Amniotic stem cell (primary cell): Measurements from ENCODE around the gene TCP10L.
"Not testable (repeated sequence)": the region's sequence is repeated elsewhere in the genome, so short reads cannot be mapped to it uniquely, and the experiment has no call there.

Source experiments
- DNase-seq: peaks from one replicate; lab custom pipeline; 2025; lab: John Stamatoyannopoulos, UW

The TCP10L gene

DNA sequence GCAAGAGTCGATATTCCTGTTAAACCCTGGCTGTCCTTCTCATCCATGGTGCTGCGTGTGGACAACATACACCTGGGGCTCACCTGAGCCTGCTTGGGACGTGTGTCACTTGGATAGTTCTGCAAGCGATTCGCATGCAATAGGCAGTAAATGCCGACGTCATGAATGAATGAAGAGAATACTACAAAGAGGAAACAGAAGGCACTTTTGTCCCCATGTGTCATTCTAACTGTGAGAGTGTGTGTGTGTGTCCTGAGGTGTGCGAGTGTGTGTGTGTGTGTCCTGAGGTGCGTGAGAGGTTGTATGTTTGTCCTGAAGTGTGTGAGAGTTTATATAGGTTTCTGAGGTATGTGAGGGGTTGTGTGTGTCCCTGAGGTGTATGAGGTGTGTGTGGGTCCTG, 647 bp upstream of the TCP10L start:
- DNase-seq = no peak

DNA sequence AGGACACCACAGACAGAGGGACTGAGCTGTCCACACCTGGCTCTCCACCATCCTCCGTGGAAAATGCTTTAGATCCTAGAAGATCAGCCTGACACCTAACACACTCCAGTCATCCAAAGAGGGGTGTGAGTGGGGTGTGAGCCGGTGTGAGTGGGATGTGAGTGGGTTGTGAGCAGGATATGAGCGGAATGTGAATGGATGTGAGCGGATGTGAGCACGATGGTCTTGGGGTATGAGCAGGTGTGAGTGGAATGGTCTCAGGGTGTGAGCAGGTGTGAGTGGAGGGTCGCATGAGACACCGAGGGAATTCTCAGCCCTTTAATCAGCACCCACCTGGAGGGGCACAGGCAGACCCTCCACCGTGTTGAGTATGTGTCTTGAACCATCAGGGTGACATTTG, 851 bp downstream of the TCP10L start:
- DNase-seq = no peak

DNA sequence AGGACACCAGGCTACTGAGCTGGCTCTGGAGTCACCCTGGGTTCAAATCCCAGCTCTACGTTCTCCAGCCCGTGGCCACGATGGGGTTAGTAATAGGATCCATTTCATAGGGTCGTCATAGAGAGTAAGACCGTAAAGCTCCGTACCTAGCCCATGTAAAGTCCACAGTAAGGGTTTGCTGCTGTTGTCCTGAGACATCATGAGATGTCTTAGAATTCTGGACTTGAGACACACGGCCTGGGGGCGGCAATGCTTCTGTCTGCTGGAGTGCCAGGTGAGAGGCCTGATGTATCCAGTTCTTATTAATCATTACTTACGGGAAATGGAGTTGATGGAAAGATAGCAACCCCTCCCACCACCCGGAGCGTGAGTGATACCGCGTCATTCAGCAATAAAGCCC, 3.6 kb downstream of the TCP10L start:
- DNase-seq = no peak

DNA sequence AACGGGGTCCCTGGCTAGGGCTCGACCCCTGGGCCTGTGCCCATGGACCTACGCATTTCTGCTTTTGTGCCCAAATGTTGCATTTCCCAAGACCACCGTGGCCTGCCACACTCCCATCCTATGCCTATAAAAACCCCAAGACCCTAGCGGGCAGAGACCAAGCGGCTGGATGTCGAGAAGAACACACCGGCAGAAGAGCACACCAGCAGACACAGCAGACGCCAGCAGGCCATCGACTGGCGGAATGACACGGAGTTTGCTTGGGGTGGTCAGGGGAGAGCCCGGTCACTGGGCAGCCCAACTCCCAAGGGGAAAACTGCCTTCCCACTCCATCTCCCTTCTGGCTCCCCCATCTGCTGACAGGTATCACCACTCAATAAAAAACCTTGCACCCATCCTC, 4.4 kb downstream of the TCP10L start:
- no peak for DNase-seq

DNA sequence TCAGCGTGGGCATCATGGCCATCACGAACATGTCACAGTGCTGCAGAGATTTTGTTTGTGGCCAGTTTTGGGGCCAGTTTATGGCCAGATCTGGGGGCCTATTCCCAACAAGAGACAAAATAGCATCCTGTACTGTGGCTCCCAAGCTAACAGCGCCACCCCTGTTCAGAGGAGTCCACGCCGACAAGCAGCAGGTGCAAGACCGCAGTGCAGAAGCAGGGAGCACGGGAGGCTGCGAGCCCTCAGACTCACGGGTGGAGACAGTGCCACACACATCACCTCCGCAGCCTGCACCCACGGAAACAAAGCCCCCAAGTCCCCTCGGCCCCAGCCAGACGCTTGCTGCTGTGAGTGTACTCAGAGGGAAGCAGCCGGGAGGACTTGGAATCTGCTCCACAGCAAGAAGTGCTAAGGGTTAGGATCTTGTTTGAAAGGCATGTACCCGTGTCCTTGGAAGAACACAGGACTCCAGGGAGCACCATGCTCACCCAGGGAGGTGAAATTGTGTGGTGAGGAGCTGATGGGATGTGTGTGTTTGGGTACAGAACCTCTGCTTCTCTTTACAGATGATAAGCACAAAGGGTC, 7.1 kb downstream of the TCP10L start:
- DNase-seq = no peak

DNA sequence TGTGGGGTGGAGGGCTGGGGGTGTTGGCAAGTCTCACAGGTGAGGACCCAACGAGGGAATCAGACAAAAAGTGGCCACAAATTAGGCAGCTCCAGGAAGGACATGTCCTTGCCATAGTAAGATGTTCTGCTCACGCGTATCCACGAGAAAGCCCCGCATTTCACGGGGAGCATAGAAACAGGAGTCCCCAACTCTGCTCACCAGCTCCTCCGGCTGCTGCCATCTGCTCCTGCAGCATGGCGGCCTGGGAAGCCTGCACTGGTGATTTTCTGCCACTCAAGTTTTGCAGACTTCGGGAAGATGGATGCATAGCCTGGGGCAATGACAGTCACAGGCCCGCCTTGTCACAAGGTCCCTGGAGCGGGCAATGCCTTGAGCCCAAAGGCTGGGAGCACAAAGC, 9.3 kb downstream of the TCP10L start:
- DNase-seq = no peak

DNA sequence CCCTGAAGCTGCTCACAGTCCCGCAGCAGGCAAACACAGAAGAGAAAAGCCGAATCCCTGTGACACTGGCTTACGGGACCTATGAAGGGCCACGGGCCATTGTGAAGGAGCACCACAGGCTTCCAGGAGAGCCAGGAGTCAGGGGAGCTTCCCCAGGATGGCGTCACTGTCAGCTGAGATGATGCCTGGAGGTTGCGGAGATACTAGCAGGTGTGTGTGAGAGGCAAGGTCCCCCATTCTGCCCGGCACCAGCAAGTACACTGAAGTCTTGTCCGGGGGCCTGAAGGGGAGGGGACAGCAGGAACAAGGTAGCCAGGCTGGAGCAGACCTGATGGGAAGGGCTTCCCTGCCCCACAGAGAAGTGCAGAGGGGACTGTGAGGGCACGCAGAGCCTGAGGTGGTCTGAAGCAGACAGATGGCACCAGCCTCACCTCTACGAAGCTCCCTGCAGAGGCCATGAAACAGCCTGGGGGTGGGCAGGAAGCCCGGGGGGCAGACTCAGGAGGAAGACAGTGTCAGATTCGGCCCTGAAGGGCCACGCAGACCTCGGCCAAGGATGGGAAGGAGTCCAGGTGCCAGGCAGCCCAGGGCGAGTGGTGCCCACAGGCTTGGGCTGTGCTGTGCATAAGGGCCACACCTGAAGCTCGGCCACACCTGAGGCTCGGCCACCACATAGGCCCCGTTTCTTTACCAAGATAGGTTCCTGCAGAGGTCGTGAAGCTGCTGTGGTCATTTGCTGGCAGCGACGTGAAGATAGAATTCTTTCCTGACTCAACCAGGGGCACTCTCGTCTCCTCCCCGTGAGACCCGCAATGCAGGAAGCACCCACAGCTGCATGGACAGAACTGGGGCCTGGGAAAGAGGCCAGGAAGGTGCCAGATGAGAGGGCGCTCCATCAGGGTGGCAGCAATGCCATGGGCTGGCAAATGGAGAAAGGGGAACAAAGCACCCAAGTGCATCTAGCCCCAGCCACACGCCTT, 10.1 kb downstream of the TCP10L start:
- no peak for DNase-seq

DNA sequence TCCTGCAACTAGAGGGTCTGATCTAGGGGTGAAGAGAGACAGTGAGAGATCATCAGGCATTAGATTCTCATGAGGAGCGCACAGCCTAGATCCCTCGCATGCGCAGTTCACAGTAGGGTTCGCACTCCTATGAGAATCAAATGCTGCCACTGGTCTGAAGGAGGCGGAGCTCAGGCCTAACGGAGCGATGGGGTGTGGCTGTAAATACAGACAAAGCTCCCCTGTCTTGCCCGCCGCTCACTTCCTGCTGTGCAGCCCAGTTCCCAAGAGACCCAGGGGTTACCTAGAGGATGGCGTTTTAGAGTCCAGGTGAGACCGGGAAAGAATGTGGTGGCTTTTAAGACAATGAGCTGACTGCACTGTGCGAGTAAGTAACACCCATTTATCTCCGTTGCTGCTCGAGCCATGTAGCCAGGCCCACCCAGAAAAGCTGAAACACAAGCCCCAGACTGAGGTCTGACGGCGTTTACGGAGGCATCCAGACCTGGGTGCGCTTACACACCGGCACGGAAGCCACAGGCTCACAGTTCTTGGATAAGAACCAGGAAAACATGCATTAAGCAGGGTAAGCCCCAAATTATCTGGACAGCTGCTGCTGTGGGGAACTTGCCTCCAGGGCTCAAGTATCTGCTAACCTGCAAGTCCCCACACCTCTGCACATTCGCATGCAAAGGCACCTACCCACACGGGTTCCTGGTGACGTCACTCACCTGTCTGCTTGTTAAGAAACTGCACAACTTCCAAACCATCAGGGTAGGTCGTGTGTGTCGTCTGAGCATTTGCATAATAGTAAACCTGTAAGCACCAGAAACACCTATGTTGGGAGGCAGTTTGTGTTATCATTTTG, 12.5 kb downstream of the TCP10L start:
- DNase-seq = no peak

DNA sequence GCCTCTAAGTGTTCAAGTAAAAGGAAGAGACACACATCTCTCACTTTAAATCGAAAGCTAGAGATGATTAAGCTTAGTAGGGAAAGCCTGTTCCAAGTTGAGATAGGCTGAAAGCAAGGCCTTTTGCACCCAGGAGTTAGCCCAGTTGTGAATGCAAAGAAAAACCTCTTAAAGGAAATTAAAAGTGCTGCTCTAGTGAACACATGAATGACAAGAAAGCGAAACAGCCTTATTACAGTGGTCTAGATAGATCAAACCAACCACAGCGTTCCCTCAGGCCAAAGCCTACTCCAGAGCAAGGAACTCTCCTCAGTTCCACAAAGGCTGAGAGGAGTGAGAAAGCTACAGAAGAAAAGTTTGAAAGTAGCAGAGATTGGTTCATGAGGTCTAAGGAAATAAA, 14.9 kb downstream of the TCP10L start:
- DNase-seq = no peak

DNA sequence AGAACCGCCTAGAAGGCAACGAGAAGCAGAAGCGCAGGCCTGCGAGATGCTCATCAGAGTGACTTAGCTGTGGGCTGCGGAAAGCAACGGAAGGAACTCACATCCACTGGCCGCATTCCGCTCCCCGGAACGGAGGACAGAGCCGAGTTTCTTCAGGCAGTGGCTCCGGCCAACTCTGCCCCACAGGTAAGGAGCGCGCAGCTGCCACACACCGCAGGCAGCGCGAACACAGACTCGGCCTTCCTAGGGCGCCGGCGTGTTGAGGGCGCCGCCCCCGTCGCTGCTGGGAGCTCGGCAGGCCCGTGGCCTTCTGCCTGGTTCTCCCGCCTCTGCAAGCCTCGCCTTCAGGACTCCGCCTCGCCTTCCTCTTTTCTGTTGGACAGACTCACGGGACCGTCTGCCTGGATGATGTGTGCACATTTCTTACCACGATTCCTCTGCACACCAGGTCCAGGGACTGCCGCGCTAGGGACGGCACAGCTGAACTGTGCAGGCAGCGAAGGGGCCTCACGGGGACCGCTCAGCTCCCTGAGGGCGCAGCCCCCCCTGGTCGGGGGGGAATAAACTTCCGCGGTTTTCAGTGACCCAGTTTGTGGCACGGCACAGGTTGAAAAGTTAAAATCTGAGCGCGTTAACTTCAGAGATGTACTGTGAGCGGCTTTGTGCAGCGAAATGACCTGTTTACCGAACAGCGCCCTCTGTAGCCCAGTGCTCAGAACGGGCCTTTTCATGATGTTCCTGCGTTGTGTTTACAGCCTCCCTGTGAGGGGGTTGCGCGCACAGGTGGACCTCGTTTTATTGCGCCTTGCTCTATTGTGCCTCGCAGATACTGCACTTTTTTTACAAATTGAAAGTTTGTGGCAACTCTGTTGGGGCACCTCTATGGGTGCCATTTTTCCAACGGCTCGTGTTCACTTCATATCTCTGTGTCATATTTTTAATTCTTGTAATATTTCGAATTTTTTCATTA, 15.8 kb downstream of the TCP10L start:
- DNase-seq = peak; percentile 51

DNA sequence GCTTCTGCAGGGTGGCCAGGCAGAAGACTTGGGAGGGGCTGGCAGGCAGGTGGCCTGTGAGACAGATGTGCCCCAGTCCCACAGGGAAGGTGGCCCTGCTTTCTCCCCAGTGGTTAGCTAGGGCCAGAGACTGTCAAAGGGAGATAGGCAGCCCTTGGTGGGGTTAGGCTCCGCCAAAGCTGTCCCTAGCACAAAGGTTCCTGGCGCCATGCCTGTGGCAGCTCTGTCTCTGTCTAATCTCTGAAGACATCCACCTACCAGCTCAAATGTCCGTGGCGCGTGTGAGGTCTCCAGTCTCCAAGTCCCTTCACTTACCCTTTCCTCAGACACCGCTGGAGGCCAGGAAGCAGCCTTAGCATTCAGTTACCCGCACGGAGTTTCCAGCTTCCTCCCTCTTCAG, 17.7 kb downstream of the TCP10L start:
- DNase-seq = no peak

DNA sequence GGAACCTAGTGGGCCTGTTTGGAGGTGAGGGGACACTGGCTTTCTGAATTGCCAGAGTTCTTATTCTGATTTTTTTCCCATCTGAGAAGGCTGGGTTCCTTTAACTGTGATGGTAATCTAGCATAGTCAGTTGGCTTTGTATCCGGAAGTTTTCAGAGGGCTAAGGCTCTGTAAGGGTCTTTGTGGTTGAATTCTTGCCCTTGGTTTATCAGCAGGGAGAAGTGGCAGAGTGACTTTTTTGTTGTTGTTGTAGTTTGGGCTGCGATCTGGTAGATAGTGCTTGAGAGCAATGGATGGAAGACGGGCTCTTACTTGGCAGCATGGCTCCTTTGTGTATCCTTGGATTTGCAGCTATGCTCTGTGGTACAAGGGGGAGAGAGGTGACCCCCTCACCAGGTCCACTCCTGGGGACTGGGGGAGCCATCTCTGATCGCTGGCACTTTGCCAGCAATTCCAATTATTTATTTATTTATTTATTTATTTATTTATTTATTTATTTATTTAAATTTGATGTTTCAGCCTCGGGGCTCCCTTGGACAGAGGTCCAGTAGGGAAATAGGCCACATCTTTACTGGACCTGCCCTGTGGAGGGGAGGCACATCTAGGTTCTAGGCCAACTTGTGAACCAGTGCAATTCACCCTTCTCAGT, 18.5 kb downstream of the TCP10L start:
- no peak for DNase-seq

DNA sequence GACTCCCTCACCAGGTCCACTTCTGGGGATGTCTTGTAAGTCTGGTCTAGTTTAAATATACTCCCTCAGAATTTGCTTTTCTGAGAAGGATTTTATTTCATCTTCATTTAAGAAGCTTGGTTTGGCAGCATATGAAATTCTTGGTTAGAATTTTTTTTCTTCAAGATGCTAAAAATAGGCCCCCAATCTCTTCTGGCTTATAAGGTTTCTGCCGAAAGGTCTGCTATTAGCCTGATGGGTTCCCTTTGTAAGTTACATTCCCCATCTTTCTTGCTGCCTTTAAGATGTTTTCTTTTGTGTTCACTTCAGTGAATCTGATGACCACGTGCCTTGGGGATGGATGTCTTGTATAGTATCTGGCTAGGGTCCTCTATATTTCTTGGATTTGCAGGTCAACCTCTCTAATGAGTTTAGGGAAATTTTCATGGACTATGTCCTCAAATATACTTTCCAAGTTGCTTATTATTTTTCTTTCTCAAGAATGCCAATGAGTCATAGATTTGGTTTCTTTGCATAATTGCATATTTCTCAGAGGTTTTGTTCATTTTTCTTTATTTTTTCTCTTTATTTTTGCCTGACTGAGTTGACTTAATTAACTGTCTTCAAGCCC, 19.4 kb downstream of the TCP10L start:
- DNase-seq = no peak

DNA sequence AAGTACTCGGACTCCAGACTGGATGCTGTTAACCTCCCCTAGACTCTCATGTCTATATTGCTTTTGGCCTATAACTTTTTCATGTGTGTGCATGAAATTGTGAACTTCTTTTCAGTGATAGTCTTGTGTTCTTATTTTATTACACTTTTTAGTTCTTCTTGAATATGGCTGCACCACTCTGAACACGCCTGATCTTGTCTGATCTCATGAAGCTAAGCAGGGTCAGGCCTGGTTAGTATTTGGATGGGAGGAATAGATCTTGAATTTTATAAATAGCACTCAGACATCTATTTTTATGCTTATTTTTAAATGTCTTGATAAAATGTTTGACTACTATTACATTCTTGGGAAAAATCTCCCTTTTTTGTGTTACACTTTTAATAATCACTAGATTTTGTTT, 22.4 kb downstream of the TCP10L start:
- no peak for DNase-seq

DNA sequence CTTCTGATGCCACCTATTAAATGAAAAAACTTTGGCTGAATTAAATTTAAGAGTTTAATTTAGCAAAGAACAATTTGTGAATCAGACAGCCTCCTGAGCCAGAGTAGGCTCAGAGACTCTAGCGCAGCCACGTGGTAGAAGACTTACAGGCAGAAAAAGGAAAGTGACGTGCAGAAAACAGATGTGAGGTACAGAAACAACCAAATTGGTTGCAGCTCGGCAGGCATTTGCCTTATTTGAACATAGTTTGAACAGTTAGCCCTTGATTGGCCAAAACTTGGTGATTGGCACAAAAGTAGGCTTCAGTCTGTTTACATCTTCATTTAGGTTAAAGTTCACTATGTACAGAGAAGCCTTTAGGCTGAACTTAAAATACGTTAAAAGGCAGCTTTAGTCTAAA, 22.9 kb downstream of the TCP10L start:
- DNase-seq = no peak

DNA sequence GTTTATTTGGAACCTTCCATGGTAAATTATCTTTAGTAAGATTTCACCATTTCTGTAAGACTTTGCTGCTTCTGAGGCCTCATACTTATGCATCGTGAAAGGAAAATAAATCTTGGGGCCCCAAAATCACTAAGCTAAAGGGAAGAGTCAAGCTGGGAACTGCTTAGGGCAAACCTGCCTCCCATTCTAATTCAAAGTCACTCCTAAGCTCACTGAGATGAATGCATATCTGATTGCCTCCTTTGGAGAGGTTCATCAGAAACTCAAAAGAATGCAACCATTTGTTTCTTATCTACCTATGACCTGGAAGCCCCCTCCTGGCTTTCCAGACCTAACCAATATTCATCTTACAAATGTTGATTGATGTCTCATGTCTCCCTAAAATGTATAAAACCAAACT, 23.8 kb downstream of the TCP10L start:
- DNase-seq = not testable (repeated sequence)

DNA sequence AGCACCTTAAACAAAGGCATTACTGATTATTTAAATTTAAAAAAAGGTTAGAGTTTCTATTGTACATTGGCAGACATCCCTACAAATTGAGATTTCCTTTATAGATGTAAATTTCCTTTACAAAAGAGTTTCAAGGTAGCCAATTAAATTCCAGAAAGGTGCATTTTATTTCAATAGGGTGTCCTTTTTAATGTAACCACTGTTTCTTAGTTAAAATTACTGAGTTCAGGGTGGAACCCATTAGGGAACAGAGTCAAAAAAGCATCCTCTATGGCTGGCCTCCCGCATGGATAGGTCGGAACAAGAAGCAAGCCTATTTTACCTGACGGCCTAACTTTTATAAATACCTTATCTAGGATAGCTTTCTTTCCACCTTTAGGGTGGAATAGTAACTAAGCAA, 24.4 kb downstream of the TCP10L start:
- DNase-seq = no peak

DNA sequence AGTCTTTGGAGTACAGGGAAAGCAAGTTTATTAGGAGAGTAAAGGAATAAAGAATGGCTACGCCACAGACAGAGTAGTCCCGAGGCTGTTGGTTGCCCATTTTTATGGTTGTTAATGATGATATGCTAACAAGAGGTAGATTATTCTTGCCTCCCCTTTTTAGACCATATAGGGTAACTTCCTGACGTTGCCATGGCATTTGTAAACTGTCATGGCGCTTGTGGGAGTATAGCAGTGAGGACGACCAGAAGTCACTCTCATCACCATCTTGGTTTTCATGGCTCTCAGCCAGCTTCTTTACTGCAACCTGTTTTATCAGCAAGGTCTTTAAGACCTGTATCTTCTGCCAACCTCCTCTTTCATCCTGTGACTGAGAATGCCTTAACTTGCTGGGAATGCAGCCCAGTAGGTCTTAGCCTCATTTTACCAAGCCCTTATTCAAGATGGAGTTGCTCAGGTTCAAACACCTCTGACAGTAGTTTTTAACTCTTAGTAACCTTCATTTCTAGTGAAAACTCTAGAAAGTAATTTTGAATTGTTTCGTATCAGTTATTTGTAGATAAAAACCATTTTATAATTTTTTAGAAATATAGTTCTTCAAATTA, 26.2 kb downstream of the TCP10L start:
- DNase-seq = no peak

DNA sequence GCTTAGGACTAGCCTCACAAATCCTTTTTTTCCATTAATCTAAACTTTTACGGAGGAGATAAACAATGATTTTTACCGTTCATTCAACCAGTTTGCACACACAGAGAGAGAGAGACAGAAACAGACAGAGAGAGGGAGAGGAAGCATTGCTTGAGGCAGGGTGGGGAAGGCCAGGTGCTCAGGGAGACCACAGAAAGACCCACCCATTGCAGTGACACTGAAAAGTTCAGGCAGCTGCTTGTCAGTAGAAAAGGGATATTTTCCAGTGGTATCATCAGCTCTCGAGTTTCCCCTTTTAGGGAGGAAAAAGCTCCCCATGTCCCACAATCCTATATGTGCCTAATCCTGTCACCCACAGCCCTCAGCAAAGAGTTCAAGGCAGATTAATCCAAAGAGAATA, 27.2 kb downstream of the TCP10L start:
- no peak for DNase-seq
